ENCODE measurements around the gene BAHCC1. TPM values are rescaled to one million over a fixed set of nuclear protein-coding genes. Genes with fewer than 3 reads are reported as not detected.

Gene BAHCC1
- total RNA-seq, 1 experiment from 2014 or later, result 4.3 TPM

GRCh38 chr17:81443269-81443668 is 48.0 kb downstream of the BAHCC1 start:
- DNase-seq (ENCODE audit: low read depth), result no peak

DNA sequence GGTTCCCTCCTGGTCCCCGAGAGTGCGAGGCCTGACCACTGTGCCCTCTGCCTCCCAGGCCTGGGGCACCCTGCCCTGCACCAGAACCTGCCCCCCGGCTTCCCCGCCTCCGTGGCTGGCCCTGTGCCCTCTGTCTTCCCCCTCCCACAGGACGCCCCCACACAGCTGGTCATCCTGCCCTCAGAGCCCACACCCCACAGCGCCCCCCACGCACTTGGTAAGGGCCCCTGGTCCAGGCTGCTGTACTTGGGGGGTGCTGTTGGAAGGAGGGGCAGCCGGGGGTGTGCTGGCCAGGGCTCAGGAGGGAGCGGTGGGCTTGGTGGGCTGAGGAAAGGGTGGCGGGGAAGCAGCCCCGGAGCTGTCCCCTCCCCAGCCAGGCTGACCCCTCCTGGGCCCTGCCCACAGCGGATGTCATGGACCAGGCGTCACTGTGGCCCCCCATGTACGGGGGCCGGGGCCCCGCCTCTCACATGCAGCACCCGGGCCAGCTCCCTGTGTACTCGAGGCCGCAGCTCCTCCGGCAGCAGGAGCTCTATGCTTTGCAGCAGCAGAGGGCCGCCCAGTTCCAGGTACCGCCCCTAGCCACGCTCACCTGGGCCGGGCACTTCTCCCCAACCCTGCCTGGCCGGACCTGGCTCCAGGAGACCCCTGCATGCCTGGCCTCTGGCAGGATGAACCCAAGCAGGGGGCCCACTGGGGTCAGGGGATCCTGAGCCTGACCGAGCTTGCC is 49.5 kb downstream of the BAHCC1 start:
- no peak for DNase-seq (ENCODE audit: low read depth)

DNA sequence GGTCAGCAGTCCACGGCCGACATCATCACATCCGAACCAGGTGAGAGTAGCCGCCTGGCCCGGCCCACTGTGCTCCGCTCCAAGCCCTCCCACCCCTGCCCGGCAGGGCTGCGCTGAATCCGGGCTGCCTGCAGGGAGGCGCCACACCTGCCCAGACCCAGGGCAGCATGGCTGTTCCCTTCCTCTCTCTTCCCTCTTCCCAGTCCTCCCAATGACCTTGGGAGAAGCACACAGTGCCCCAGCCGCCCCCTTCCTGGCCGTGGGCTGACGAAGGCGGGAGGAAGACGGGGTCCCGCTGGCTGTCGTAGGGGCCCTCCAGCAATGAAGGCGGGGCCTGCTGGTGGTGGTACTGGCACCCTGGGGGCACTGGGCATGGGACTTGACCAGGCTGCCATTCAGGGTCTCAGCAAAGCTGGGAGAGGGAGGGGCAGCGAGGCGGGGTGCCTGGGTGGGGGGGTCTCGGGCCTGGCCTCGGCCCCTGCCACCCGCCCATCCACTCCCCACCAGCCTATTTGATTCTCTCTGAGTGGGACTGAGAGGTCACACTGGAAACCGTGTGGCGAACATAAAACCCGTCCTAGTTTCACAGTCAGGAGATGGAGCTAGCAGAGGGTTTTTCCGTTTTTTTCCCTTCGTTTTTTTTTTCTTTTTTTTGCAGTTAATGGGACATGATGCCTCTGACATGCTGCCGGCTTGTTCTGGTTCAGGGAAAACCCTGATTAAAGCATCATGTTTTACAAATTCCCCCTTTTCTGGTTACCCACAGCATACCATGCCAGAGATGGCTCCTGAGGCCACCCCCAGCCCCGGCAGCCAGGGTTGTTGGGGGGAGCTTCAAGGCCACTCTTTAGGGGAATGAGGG is 50.6 kb downstream of the BAHCC1 start:
- no peak for DNase-seq (ENCODE audit: low read depth)

DNA sequence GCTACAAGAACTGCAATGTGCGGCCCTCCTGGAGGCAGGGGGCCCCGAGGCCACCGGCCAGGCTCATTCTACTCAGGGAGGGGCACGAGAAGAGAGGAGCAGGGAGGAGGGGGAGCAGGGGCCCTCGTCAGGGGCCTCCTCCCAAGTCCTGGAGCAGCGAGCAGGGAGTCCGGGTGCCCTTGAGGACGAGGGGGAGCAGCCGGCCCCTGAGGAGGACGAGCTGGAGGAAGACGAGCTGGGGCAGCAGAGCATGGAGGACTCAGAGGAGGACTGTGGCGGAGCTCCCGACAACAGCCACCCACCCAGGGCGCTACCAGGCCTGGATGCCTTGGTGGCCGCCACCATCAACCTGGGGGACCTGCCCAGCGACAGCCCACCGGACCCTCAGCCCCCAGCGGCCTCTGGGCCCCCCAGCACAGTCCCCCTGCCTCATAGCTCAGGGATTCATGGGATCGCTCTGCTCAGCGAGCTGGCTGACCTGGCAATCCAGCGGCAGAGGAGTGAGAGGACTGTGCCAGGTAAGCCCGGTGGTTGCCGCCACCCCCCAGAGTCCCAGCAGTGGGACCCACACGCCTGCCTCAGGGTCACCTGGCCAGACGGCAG is 52.2 kb downstream of the BAHCC1 start:
- DNase-seq (ENCODE audit: low read depth), result no peak

DNA sequence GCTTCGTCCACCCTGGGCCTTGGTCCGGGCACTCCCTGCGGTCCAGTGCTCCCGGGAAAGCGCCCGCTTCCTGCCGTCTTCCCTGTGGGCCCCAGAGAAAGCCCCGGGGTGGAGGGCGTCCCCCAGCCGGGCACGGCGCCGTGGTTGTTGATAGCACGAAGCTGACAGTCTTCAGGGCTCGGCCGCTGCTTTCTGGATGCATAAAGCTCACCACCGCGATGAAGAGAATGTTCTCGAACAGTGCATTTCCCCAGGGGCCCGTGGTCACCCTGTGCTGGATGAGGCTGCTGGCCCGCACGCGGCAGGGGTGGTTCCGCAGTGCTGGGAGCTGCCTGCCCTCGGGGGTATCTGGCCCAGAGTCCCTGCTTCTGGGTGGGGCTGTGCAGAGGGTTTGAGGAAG is 53.2 kb downstream of the BAHCC1 start:
- DNase-seq (ENCODE audit: low read depth), result no peak

DNA sequence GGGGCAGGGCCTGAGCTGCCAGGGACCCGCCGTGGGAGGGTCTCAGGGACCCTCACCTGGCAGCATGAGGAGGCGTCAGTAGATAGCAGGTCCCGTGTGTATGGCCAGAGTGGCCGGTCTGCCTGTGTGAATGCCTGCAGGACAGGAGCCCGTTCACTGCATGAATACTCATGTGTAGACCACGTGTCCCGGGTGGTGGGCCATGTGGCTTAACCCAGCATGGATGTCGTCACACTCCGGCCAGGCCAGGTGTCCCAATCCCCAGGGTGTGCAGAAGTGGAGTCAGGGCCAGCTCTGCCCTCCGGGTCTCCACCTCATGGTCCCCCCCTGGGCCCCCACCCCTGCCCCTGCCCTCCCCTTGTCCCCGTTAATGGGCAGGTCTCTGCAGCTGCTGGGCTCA is 53.7 kb downstream of the BAHCC1 start:
- no peak for DNase-seq (ENCODE audit: low read depth)

GRCh38 chr17:81449351-81449750 is 54.1 kb downstream of the BAHCC1 start:
- DNase-seq (ENCODE audit: low read depth), result no peak

DNA sequence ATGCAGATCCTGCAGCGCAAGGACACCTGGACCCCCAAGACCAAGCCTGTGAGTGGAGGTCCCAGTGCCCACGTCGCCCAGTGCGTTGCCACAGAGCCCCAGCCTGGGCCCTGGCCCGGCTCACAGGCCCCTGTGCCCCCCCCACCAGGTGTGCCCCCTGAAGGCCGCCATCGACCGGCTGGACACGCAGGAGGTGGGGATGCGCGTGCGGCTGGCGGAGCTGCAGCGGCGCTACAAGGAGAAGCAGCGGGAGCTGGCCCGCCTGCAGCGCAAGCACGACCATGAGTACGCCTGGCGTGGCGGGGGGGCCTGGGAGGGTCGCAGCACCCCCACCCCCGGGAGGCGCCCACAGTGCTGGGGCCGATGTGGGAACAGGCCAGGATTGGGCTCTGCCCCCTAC is 56.6 kb downstream of the BAHCC1 start:
- no peak for DNase-seq (ENCODE audit: low read depth)

DNA sequence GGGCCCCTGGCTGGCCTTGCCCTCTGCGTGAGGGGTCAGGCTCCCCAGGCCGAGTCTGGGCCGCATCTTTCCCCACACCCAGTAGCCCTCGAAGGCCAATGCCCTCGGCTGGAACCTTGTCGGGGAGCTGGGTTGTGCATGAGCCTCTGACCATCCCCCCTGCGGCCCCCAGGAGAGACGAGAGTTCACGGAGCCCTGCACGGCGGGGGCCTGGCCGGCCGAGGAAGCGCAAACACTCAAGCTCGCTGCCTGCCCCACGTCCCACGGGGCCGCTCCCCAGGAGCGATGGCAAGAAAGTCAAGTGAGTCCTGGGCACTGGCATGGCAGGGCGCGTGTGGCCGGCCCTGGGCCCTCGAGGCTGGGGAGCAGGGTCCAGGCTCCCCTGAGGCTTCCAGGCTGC is 57.3 kb downstream of the BAHCC1 start:
- DNase-seq (ENCODE audit: low read depth), result no peak

DNA sequence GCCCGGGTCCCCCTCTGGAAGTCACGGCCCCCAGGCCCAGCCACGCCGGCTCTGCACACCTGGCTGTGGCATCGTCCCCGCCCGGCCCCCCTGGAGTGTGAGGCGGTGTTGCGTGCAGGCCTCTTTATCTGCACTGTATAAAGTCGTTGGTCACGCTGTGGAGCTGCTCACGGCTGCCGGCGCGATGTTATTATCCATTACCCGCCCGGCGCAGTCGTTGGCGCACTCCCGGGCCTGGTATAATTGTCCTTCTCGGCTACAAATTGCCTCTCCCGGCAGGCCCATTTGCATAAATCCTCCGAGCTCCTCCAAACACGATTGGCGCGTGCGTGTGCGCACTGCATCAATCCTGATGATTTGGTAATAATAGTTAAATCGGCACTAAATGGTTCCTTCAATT is 57.8 kb downstream of the BAHCC1 start:
- no peak for DNase-seq (ENCODE audit: low read depth)

- no peak for DNase-seq (ENCODE audit: low read depth)
These were observed 58.5 kb downstream of the BAHCC1 start for GRCh38 chr17:81453712-81454111.

DNA sequence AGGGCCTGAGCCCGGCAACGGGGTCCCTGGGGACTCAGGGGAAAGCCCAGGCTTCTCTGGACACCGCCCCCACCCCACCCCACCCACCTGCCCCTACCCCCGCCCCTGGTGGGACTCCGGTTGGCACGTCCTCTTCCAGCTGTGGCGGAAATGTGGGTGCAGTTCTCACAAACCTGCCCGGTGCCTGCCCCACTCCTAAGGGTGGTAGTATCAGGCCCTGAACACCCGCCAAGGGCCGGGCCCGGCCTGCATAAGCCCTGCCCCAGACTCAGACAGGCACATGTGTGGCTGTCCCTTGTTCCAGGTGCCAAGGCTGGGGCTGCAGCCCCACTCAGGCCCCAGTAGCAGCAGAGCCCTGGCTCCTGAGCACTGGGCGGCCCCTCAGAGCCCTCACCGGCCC is 59.2 kb downstream of the BAHCC1 start:
- DNase-seq (ENCODE audit: low read depth), result no peak

DNA sequence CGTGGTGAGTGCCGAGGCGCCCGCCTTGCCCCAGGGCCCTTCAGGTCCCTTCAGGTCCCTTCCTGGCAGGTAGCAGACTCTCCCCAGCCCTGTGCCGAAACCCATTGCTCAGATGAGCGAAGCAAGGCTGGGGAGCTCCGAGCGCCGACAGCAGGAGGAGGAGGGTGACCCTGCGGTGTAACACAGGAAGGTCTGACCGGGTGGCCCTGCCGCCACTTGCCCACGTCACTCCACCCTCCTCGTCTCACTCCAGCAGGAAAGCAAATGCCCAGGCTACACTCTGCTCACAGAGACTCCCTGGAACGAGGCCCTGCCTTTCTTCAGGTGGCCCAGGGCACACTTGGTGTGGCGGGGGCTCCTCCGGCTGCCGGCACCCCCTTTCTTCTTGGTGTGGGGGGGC is 60.1 kb downstream of the BAHCC1 start:
- DNase-seq (ENCODE audit: low read depth), result no peak

GRCh38 chr17:81456091-81456490 is 60.8 kb downstream of the BAHCC1 start:
- DNase-seq (ENCODE audit: low read depth), result no peak

- no peak for DNase-seq (ENCODE audit: low read depth)
These were observed 61.5 kb downstream of the BAHCC1 start for GRCh38 chr17:81456798-81457197.

GRCh38 chr17:81457401-81457800 is 62.1 kb downstream of the BAHCC1 start:
- DNase-seq (ENCODE audit: low read depth), result no peak

GRCh38 chr17:81457917-81458555 is 62.8 kb downstream of the BAHCC1 start:
- DNase-seq (ENCODE audit: low read depth), result no peak

- no peak for DNase-seq (ENCODE audit: low read depth)
These were observed 63.4 kb downstream of the BAHCC1 start for GRCh38 chr17:81458628-81459027.

DNA sequence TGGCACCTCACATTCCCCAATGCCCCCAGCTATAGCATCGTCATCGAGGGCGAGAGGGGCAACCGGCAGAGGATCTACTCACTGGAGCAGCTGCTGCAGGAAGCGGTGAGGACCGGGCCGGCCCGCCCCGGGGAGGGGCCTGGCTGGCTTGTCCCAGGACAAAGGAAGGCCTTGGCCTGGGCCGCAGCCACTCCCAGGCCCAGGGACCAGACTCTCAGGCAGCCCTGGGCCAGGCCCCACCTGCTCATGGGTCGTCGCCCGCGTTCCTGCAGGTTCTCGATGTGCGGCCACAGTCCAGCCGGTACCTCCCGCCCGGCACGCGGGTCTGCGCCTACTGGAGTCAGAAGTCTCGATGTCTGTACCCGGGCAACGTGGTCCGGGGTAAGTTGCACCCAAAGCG is 64.0 kb downstream of the BAHCC1 start:
- no peak for DNase-seq (ENCODE audit: low read depth)

DNA sequence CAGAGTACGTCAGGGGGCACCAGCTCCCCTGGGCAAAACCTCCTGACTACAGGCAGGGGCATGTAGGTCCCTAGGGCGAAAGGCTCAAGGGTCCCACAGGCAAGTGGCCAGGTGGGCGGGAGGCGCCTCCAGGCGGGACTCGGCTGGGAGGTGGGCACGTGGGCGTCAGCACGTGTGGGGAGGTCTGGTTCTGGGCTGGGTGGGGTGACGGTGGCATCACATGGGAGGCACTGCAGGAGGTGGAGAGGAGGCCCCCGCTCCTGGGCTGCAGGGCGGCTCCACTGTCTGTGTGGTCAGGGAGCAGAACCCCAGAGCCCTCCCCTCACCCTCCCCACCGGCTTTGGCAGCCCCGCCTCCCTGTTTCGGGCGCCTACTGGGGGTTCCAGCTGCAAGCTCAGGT is 64.6 kb downstream of the BAHCC1 start:
- DNase-seq (ENCODE audit: low read depth), result no peak

GRCh38 chr17:81460856-81461460 is 65.7 kb downstream of the BAHCC1 start:
- DNase-seq (ENCODE audit: low read depth), result no peak
